ENCODE measurements around the gene CD209. TPM values are rescaled to one million over a fixed set of nuclear protein-coding genes. Genes with fewer than 3 reads are reported as not detected.

Gene CD209
- total RNA-seq, 4 donors from 2014 or later, result 4.0 to 13.1 (median 8.4) TPM

DNA sequence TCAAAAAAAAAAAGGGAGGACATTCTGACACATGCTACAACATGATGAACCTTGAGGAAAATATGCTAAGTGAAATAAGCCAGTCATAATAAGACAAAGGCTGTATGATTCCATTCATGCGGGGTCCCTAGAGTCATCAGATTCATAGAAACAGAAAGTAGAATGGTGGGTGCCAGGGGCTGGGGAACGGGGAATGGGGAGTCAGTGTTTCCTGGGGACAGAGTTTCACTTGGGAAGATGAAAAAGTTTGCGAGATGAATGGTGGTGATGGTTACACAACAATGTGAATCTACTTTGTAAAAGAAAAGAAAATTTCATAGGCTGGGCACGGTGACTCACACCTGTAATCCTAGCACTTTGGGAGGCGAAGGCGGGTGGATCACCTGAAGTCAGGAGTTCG is 9.3 kb downstream of the CD209 start:
- peaks cover 0 to 60% (median 0%) of the 10 kb centered on the region in 4 donors for H3K27me3 ChIP-seq
- TF ChIP-seq, protein P1, sequence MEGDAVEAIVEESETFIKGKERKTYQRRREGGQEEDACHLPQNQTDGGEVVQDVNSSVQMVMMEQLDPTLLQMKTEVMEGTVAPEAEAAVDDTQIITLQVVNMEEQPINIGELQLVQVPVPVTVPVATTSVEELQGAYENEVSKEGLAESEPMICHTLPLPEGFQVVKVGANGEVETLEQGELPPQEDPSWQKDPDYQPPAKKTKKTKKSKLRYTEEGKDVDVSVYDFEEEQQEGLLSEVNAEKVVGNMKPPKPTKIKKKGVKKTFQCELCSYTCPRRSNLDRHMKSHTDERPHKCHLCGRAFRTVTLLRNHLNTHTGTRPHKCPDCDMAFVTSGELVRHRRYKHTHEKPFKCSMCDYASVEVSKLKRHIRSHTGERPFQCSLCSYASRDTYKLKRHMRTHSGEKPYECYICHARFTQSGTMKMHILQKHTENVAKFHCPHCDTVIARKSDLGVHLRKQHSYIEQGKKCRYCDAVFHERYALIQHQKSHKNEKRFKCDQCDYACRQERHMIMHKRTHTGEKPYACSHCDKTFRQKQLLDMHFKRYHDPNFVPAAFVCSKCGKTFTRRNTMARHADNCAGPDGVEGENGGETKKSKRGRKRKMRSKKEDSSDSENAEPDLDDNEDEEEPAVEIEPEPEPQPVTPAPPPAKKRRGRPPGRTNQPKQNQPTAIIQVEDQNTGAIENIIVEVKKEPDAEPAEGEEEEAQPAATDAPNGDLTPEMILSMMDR (IDR thresholded peaks at IDR 0.05), result no peak
- no peak for TF ChIP-seq POLR2A (IDR thresholded peaks at IDR 0.05; ENCODE audit: low read depth)
- TF ChIP-seq POLR2AphosphoS5 (IDR thresholded peaks at IDR 0.05), result no peak
- TF ChIP-seq EP300 (IDR thresholded peaks at IDR 0.05), result no peak
- intact Hi-C loops (cut with DNase I), result no loop called here

DNA sequence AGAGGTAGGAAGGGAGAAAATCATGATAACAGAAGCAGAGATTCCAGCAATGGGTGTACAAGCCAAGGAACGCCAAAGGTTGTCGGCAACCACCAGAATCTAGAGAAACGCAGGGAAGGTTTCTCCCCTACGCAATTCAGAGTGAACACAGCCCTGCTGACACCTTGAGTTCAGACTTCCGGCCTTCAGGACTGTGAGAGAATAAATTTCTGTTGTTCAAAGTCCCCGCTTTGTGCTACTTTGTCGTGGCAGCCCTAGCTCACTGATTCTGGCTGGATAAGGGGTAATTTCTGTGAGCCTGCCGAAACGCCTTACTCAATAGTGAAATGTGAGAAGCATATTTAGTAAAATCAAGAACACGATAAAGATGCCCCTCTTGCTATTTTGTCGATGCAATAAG is 10.1 kb downstream of the CD209 start:
- no peak overlapping the region for H3K27ac ChIP-seq (replicated peaks in 1 of 4)
- H3K4me1 ChIP-seq, result no peaks in the 10 kb centered on the region
- whole genome bisulfite sequencing, result 84% methylated on average over 11 of the region's 11 CpGs
- H3K9me3 ChIP-seq, result no peaks in the 10 kb centered on the region
- DNase-seq (ENCODE audit: extremely low spot score), result no peak
- no peaks in the 10 kb centered on the region for H3K36me3 ChIP-seq
- intact Hi-C loops (cut with DNase I), result no loop called here
- peaks cover 0 to 64% (median 0%) of the 10 kb centered on the region in 4 donors for H3K27me3 ChIP-seq
- TF ChIP-seq POLR2A (IDR thresholded peaks at IDR 0.05; ENCODE audit: low read depth) (no peak), POLR2AphosphoS5 (IDR thresholded peaks at IDR 0.05) (no peak)
- no peak overlapping the region for H3K4me3 ChIP-seq

More for the DNA sequence above, 9.3 kb downstream of the CD209 start:
- Histone ChIP-seq H3K4me3 (no peak overlapping the region), H3K4me1 (no peaks in the 10 kb centered on the region), H3K36me3 (no peaks in the 10 kb centered on the region), H3K9me3 (no peaks in the 10 kb centered on the region), H3K27ac (replicated peaks in 1 of 4) (no peak overlapping the region)
- 86% methylated on average over 7 of the region's 7 CpGs for WGBS
- no peak for DNase-seq (ENCODE audit: extremely low spot score)

DNA sequence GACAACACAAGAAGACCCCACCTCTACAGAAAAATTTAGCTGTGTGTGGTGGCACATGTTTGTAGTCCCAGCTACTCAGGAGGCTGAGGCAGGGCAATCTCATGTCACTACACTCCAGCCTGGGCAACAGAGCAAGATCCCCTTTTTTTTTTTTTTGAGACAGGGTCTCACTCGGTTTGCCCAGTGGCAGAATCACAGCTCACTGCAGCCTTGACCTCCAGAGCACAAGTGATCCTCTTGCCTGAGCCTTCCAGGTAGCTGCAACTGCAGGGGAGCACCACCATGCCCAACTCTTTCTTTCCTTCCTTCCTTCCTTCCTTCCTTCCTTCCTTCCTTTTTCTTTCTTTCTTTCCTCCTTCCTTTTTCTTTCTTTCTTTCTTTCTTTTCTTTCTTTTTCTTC is 11.2 kb downstream of the CD209 start:
- intact Hi-C loops (cut with DNase I), result no loop called here
- H3K4me3 ChIP-seq, result no peak overlapping the region
- H3K27me3 ChIP-seq, result peaks cover 0 to 70% (median 5%) of the 10 kb centered on the region in 4 donors
- no peaks in the 10 kb centered on the region for H3K9me3 ChIP-seq
- no peak for DNase-seq (ENCODE audit: extremely low spot score)
- no peak overlapping the region for H3K27ac ChIP-seq (replicated peaks in 1 of 4)
- TF ChIP-seq, protein P1 (IDR thresholded peaks at IDR 0.05), result no peak
- TF ChIP-seq POLR2A (IDR thresholded peaks at IDR 0.05; ENCODE audit: low read depth), result no peak
- TF ChIP-seq POLR2AphosphoS5 (IDR thresholded peaks at IDR 0.05), result no peak
- no peak for TF ChIP-seq EP300 (IDR thresholded peaks at IDR 0.05)
- H3K4me1 ChIP-seq, result no peaks in the 10 kb centered on the region
- 50% methylated on average over 1 of the region's 1 CpG for WGBS
- no peaks in the 10 kb centered on the region for H3K36me3 ChIP-seq

DNA sequence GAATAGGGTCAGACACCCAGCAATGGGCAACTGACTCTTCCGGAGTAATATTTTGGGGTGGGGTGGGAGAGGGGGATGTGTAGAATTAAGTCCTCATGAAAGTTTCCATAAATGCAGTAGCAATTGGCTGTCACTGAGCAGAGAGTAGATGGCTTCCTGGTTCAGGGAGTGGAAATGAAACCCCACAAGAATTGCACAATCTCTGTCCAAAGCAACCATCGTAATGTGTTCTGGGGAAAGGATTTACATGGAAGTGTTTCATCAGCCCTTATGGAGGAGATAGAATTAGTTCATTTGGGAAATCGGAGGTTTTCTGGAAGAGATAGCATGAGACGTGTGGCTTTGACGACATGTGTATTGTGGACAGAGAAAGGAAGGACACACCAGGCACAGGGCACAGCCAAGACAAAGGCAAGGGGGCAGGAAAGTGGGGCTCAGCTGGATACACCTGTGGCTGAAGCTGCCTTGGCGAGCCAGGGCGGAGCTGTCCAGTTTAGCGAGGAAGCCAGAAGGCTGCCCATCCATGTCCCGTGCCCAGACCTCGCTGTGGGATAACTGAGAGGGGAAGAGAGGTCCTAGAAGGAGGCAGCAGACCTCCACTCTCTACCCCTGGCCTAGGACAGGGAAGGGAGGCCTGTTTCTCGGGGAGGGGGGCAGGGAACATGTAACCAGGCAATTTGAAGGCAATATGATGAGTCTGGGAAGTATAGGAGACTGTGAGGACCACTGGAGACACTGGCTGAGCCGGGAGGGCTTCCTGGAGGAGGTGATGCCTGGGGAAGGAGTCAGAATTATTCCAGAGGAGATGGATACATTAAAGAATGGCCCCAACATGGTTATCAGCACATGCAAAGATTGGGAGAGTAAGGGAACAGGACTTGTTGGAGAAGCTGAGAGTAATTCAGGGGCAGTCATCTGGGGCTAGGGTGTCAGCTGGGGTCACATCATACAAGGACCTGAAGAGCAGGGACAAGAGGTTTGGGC is 12.8 kb downstream of the CD209 start:
- no peak overlapping the region for H3K27ac ChIP-seq (replicated peaks in 1 of 4)
- intact Hi-C loops (cut with DNase I), result no loop called here
- H3K36me3 ChIP-seq, result no peaks in the 10 kb centered on the region
- no peak overlapping the region for H3K4me3 ChIP-seq
- peaks cover 0 to 10% (median 5%) of the 10 kb centered on the region in 4 donors for H3K4me1 ChIP-seq
- 58% methylated on average over 12 of the region's 12 CpGs for WGBS
- DNase-seq (ENCODE audit: extremely low spot score), result no peak
- TF ChIP-seq POLR2AphosphoS5 (IDR thresholded peaks at IDR 0.05) (no peak), EP300 (IDR thresholded peaks at IDR 0.05) (no peak), POLR2A (IDR thresholded peaks at IDR 0.05; ENCODE audit: low read depth) (no peak)
- TF ChIP-seq, protein P1 (IDR thresholded peaks at IDR 0.05), result no peak
- H3K9me3 ChIP-seq, result no peaks in the 10 kb centered on the region
- peaks cover 0 to 72% (median 21%) of the 10 kb centered on the region in 4 donors for H3K27me3 ChIP-seq

DNA sequence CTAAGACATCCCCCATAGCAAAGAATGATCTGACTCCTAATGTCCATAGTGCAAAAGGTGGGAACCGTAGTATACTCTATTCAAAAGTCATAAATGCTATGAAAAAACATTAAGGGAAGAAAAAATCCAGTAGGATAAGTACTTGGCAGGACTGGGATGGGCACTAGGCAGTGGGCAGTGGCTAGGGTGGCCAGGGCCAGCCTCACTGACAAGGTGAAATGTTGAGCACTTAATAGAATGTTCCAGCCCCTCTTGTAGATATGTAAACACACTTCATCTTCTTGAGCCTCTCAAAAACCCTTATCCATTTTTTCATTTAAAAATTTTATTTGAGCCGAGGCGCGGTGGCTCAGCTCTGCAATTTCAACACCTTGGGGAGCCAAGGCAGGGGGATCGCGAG is 14.0 kb downstream of the CD209 start:
- no peak for DNase-seq (ENCODE audit: extremely low spot score)
- no peak for TF ChIP-seq EP300 (IDR thresholded peaks at IDR 0.05)
- TF ChIP-seq, protein P1 (IDR thresholded peaks at IDR 0.05), result no peak
- TF ChIP-seq POLR2A (IDR thresholded peaks at IDR 0.05; ENCODE audit: low read depth), result no peak
- TF ChIP-seq POLR2AphosphoS5 (IDR thresholded peaks at IDR 0.05), result no peak
- Histone ChIP-seq H3K9me3 (no peaks in the 10 kb centered on the region), H3K27ac (replicated peaks in 1 of 4) (no peak overlapping the region), H3K4me1 (peaks cover 0 to 10% (median 5%) of the 10 kb centered on the region in 4 donors), H3K36me3 (no peaks in the 10 kb centered on the region), H3K4me3 (no peak overlapping the region), H3K27me3 (peaks cover 0 to 76% (median 22%) of the 10 kb centered on the region in 4 donors)
- WGBS, result 62% methylated on average over 6 of the region's 6 CpGs
- intact Hi-C loops (cut with DNase I), result no loop called here
